ENCODE measurements around the gene KDM4B. TPM values are rescaled to one million over a fixed set of nuclear protein-coding genes. Genes with fewer than 3 reads are reported as not detected.

The KDM4B gene
- total RNA-seq, 4 donors from 2014 or later: 26.6 to 84.2 (median 39.9) TPM

DNA sequence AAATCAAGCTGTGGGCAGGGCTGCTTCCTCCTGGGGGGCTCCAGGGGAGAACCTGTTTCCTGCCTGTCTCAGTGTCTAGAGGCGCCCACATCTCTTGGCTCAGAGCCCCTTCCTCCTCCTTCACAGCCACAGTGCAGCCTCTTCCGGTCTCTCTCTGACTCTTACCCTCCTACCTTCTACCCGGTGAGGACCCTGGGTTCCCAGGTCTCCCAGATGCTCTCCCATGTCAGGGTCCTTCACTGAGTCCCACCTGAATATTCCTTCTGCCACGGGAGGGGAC is 153.1 kb downstream of the KDM4B start:
- WGBS, 2 donors (ENCODE audit: low coverage in 1 of 2): 72% methylated on average over 4 of the region's 4 CpGs; no CpG with 5 or more reads in 1 of the 2 donors
- Histone ChIP-seq H3K4me3 (no peak overlapping the region), H3K9me3 (no peaks in the 10 kb centered on the region), H3K4me1 (no peaks in the 10 kb centered on the region), H3K27me3 (no peaks in the 10 kb centered on the region), H3K36me3 (peaks cover 0 to 7% (median 0%) of the 10 kb centered on the region in 4 donors), H3K27ac (no peak overlapping the region)
- intact Hi-C loops (cut with DNase I; ENCODE audit: low total_unique reads) (no loop called here), in situ Hi-C loops (cut with MboI; ENCODE audit: low pct_ligation_motif_present in 1 of 4, low pct_unique_long_range_greater_than_20kb in 1 of 4, low sequenced_read_pairs in 3 of 4) (no loop called here)
- TF ChIP-seq POLR2AphosphoS5 (IDR thresholded peaks at IDR 0.05): no peak
- TF ChIP-seq, protein P1, sequence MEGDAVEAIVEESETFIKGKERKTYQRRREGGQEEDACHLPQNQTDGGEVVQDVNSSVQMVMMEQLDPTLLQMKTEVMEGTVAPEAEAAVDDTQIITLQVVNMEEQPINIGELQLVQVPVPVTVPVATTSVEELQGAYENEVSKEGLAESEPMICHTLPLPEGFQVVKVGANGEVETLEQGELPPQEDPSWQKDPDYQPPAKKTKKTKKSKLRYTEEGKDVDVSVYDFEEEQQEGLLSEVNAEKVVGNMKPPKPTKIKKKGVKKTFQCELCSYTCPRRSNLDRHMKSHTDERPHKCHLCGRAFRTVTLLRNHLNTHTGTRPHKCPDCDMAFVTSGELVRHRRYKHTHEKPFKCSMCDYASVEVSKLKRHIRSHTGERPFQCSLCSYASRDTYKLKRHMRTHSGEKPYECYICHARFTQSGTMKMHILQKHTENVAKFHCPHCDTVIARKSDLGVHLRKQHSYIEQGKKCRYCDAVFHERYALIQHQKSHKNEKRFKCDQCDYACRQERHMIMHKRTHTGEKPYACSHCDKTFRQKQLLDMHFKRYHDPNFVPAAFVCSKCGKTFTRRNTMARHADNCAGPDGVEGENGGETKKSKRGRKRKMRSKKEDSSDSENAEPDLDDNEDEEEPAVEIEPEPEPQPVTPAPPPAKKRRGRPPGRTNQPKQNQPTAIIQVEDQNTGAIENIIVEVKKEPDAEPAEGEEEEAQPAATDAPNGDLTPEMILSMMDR (IDR thresholded peaks at IDR 0.05): no peak
- no peak for TF ChIP-seq POLR2A (IDR thresholded peaks at IDR 0.05)
- TF ChIP-seq EP300 (IDR thresholded peaks at IDR 0.05; ENCODE audit: low read depth): no peak
- no peak for DNase-seq

GRCh38 chr19:5122671-5123409 is 153.9 kb downstream of the KDM4B start:
- H3K9me3 ChIP-seq: no peaks in the 10 kb centered on the region
- no peak for TF ChIP-seq EP300 (IDR thresholded peaks at IDR 0.05; ENCODE audit: low read depth)
- no peak for TF ChIP-seq POLR2A (IDR thresholded peaks at IDR 0.05)
- TF ChIP-seq, protein P1 (IDR thresholded peaks at IDR 0.05): no peak
- TF ChIP-seq POLR2AphosphoS5 (IDR thresholded peaks at IDR 0.05): no peak
- H3K4me1 ChIP-seq: peaks cover 0 to 3% (median 1%) of the 10 kb centered on the region in 4 donors
- WGBS, 2 donors (ENCODE audit: low coverage in 1 of 2): 95 to 96% methylated on average over 10 to 28 of the region's 30 CpGs
- in situ Hi-C loops (cut with MboI; ENCODE audit: low pct_ligation_motif_present in 1 of 4, low pct_unique_long_range_greater_than_20kb in 1 of 4, low sequenced_read_pairs in 3 of 4) (no loop called here), intact Hi-C loops (cut with DNase I; ENCODE audit: low total_unique reads) (no loop called here)
- H3K4me3 ChIP-seq: no peak overlapping the region
- H3K27ac ChIP-seq: no peak overlapping the region
- H3K27me3 ChIP-seq: no peaks in the 10 kb centered on the region
- no peak for DNase-seq
- peaks cover 0 to 7% (median 0%) of the 10 kb centered on the region in 4 donors for H3K36me3 ChIP-seq

DNA sequence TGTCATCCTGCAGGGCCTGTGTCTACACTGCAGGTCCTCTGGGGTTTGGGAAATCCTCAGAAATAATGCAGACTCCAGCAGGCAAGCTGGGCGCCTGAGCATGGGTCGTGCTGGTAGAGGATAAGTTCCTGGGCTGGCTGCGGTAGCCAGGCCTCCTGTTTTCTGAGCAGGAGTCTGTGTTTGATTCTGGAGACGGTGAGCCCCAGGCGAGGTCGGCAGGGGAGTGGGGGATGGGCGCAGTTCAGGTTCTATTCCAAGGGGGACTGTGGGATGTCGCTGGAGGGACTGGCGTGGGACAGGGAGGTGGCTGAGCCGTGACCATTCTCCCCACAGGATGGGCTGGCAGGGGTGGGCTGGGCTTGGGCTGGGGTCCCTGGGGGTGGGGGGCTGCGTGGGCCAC is 154.7 kb downstream of the KDM4B start:
- no peaks in the 10 kb centered on the region for H3K9me3 ChIP-seq
- H3K4me3 ChIP-seq: no peak overlapping the region
- no peak overlapping the region for H3K27ac ChIP-seq
- no peak for DNase-seq
- H3K36me3 ChIP-seq: peaks cover 0 to 7% (median 0%) of the 10 kb centered on the region in 4 donors
- H3K27me3 ChIP-seq: no peaks in the 10 kb centered on the region
- intact Hi-C loops (cut with DNase I; ENCODE audit: low total_unique reads) (no loop called here), in situ Hi-C loops (cut with MboI; ENCODE audit: low pct_ligation_motif_present in 1 of 4, low pct_unique_long_range_greater_than_20kb in 1 of 4, low sequenced_read_pairs in 3 of 4) (no loop called here)
- TF ChIP-seq POLR2A (IDR thresholded peaks at IDR 0.05) (no peak), EP300 (IDR thresholded peaks at IDR 0.05; ENCODE audit: low read depth) (no peak)
- TF ChIP-seq, protein P1 (IDR thresholded peaks at IDR 0.05): no peak
- H3K4me1 ChIP-seq: peaks cover 4 to 10% (median 7%) of the 10 kb centered on the region in 4 donors
- WGBS, 2 donors (ENCODE audit: low coverage in 1 of 2): 86% methylated on average over 11 of the region's 11 CpGs; no CpG with 5 or more reads in 1 of the 2 donors

- H3K9me3 ChIP-seq: no peaks in the 10 kb centered on the region
- no peak for TF ChIP-seq EP300 (IDR thresholded peaks at IDR 0.05; ENCODE audit: low read depth)
- TF ChIP-seq, protein P1 (IDR thresholded peaks at IDR 0.05): no peak
- TF ChIP-seq POLR2AphosphoS5 (IDR thresholded peaks at IDR 0.05): no peak
- no peak for TF ChIP-seq POLR2A (IDR thresholded peaks at IDR 0.05)
- DNase-seq: no peak
- 89 to 100% methylated on average over 1 to 18 of the region's 21 CpGs for WGBS, 2 donors (ENCODE audit: low coverage in 1 of 2)
- no peaks in the 10 kb centered on the region for H3K27me3 ChIP-seq
- intact Hi-C loops (cut with DNase I; ENCODE audit: low total_unique reads): no loop called here
- H3K36me3 ChIP-seq: peaks cover 0 to 7% (median 0%) of the 10 kb centered on the region in 4 donors
- H3K4me1 ChIP-seq: peaks cover 4 to 16% (median 7%) of the 10 kb centered on the region in 4 donors
- in situ Hi-C loops (cut with MboI; ENCODE audit: low pct_ligation_motif_present in 1 of 4, low pct_unique_long_range_greater_than_20kb in 1 of 4, low sequenced_read_pairs in 3 of 4): no loop called here
- no peak overlapping the region for H3K27ac ChIP-seq
- H3K4me3 ChIP-seq: no peak overlapping the region
Observed at GRCh38 chr19:5124111-5124855, 155.4 kb downstream of the KDM4B start.

Data from transverse colon (tissue), 4 donors.